SK-N-SH treated with all-trans-retinoic acid at 6 μM for 48 hours (cell line): ENCODE results near the gene DHX57.

Experiments
- ATAC-seq: fragments of 200-7000 bp; cut with Tn5 transposase; 3 replicates; pipeline ENCODE4 v1.9.1; 2020; ENCODE audit warnings: mild to moderate bottlenecking, moderate library complexity
- BACH2 ChIP-seq: fragments of 250-450 bp; sonication (Bioruptor Pico); IDR thresholded peaks from 2 replicates; pipeline ENCODE4 v1.9.0; 2021; ENCODE audit warnings: mild to moderate bottlenecking, borderline replicate concordance
- CREB5 ChIP-seq: fragments of 250-450 bp; sonication (Bioruptor Pico); IDR thresholded peaks from 2 replicates; pipeline ENCODE4 v1.5.1; 2020; ENCODE audit warnings: low read depth, mild to moderate bottlenecking, moderate library complexity
- CSDC2 ChIP-seq: fragments of 250-450 bp; sonication (Bioruptor Pico); IDR thresholded peaks from 2 replicates; pipeline ENCODE4 v1.5.0; 2020; ENCODE audit warnings: mild to moderate bottlenecking, moderate library complexity
- CSRNP3 ChIP-seq: fragments of 250-450 bp; sonication (Bioruptor Pico); IDR thresholded peaks from 2 replicates; pipeline ENCODE4 v1.5.1; 2021; ENCODE audit warnings: mild to moderate bottlenecking, moderate library complexity
- ESRRG ChIP-seq: fragments of 250-450 bp; sonication (Bioruptor Pico); IDR thresholded peaks from 2 replicates; pipeline ENCODE4 v1.6.1; 2021; ENCODE audit warnings: mild to moderate bottlenecking
- GLIS3 ChIP-seq: fragments of 250-450 bp; sonication (Bioruptor Pico); IDR thresholded peaks from 2 replicates; pipeline ENCODE4 v1.5.0; 2020; ENCODE audit warnings: mild to moderate bottlenecking, moderate library complexity
- ISL1 ChIP-seq: fragments of 250-450 bp; sonication (Bioruptor Pico); IDR thresholded peaks from 2 replicates; pipeline ENCODE4 v2.1.2; 2022; ENCODE audit warnings: mild to moderate bottlenecking, moderate library complexity
- OSR1 ChIP-seq: fragments of 250-450 bp; sonication (Bioruptor Pico); IDR thresholded peaks from 2 replicates; pipeline ENCODE4 v1.8.0; 2022; ENCODE audit warnings: moderate library complexity, mild to moderate bottlenecking, inconsistent platforms
- PATZ1 ChIP-seq: fragments of 250-450 bp; sonication (Bioruptor Pico); IDR thresholded peaks from 2 replicates; pipeline ENCODE4 v1.8.0; 2020; ENCODE audit warnings: mild to moderate bottlenecking, moderate library complexity, borderline replicate concordance
- POU6F1 ChIP-seq: fragments of 250-450 bp; sonication (Bioruptor Pico); IDR thresholded peaks from 2 replicates; pipeline ENCODE4 v1.8.0; 2021; ENCODE audit warnings: low read depth, mild to moderate bottlenecking, moderate library complexity, borderline replicate concordance
- PPARA ChIP-seq: fragments of 250-450 bp; sonication (Bioruptor Pico); IDR thresholded peaks from 2 replicates; pipeline ENCODE4 v1.5.0; 2020; ENCODE audit warnings: mild to moderate bottlenecking, borderline replicate concordance
- SNAI2 ChIP-seq: fragments of 250-450 bp; sonication (Bioruptor Pico); IDR thresholded peaks from 2 replicates; pipeline ENCODE4 v1.5.0; 2020; ENCODE audit warnings: mild to moderate bottlenecking, moderate library complexity
- TCF4 ChIP-seq: fragments of 250-450 bp; sonication (Bioruptor Pico); IDR thresholded peaks from 2 replicates; pipeline ENCODE4 v1.8.0; 2021; ENCODE audit warnings: mild to moderate bottlenecking, moderate library complexity, borderline replicate concordance
- TOX ChIP-seq: fragments of 250-450 bp; sonication (Bioruptor Pico); IDR thresholded peaks from 2 replicates; pipeline ENCODE4 v1.8.0; 2021; ENCODE audit warnings: mild to moderate bottlenecking, moderate library complexity, borderline replicate concordance
- TSHZ2 ChIP-seq: fragments of 250-450 bp; sonication (Bioruptor Pico); IDR thresholded peaks from 2 replicates; pipeline ENCODE4 v1.5.0; 2020; ENCODE audit warnings: mild to moderate bottlenecking, moderate library complexity
- ZC3H10 ChIP-seq: fragments of 250-450 bp; sonication (Bioruptor Pico); IDR thresholded peaks from 2 replicates; pipeline ENCODE4 v1.5.1; 2021; ENCODE audit warnings: mild to moderate bottlenecking, moderate library complexity
- ZFP3 ChIP-seq: fragments of 250-450 bp; sonication (Bioruptor Pico); IDR thresholded peaks from 2 replicates; pipeline ENCODE4 v1.5.0; 2020; ENCODE audit warnings: mild to moderate bottlenecking, moderate library complexity
- ZFP30 ChIP-seq: fragments of 450-650 bp; formaldehyde crosslinking; IDR thresholded peaks from 2 replicates; pipeline ENCODE4 v1.5.0; 2022; ENCODE audit warnings: mild to moderate bottlenecking, moderate library complexity
- ZNF565 ChIP-seq: fragments of 450-650 bp; formaldehyde crosslinking; conservative IDR thresholded peaks from 2 replicates; pipeline ENCODE4 v1.5.0; 2020; ENCODE audit warnings: low read depth, mild to moderate bottlenecking, moderate library complexity
- ZNF70 ChIP-seq: fragments of 450-650 bp; formaldehyde crosslinking; IDR thresholded peaks from 2 replicates; pipeline ENCODE4 v1.5.0; 2020; ENCODE audit warnings: mild to moderate bottlenecking, moderate library complexity
- ZNF8 ChIP-seq: fragments of 450-650 bp; formaldehyde crosslinking; IDR thresholded peaks from 2 replicates; pipeline ENCODE4 v1.5.0; 2020; ENCODE audit warnings: mild to moderate bottlenecking, moderate library complexity

Gene DHX57

GRCh38 chr2:38871432-38871831 lies 4.3 kb downstream of the DHX57 start:
- ATAC-seq = no peak
- TF ChIP-seq POU6F1 (CRISPR knock-in tag) (no peak), OSR1 (CRISPR knock-in tag) (no peak), ZNF70 (CRISPR knock-in tag) (no peak), CSDC2 (CRISPR knock-in tag) (no peak), ZNF8 (CRISPR knock-in tag) (no peak), ESRRG (CRISPR knock-in tag) (no peak), ZFP30 (no peak), TCF4 (no peak), CSRNP3 (CRISPR knock-in tag) (no peak), BACH2 (CRISPR knock-in tag) (no peak)

GRCh38 chr2:38866773-38867443 lies 8.8 kb downstream of the DHX57 start:
- TF ChIP-seq CSRNP3 (CRISPR knock-in tag) (no peak), SNAI2 (no peak), ZFP30 (no peak), ZFP3 (CRISPR knock-in tag) (no peak)
- ATAC-seq = no peak

- no peak for TF ChIP-seq ISL1 (CRISPR knock-in tag)
- TF ChIP-seq TSHZ2 (CRISPR knock-in tag) = 0 out of 2 replicates have a peak, but pooled peaks have one; percentile 14
- ATAC-seq = no peak
Observed at GRCh38 chr2:38863061-38863695, 12.6 kb downstream of the DHX57 start.

GRCh38 chr2:38862476-38862875 lies 13.3 kb downstream of the DHX57 start:
- ATAC-seq = no peak
- TF ChIP-seq TOX (CRISPR knock-in tag) (no peak), ZFP30 (no peak), TCF4 (no peak), CSRNP3 (CRISPR knock-in tag) (no peak), BACH2 (CRISPR knock-in tag) (no peak), ZC3H10 (CRISPR knock-in tag) (no peak), PPARA (CRISPR knock-in tag) (no peak), ZNF565 (CRISPR knock-in tag) (no peak), ESRRG (CRISPR knock-in tag) (no peak), PATZ1 (CRISPR knock-in tag) (no peak), OSR1 (CRISPR knock-in tag) (no peak), CREB5 (CRISPR knock-in tag) (no peak), ZNF8 (CRISPR knock-in tag) (no peak), GLIS3 (CRISPR knock-in tag) (no peak), POU6F1 (CRISPR knock-in tag) (no peak)
